Fibroblast of skin of left quadriceps (primary cell): ENCODE data around the gene GPR153.
"Not testable (repeated sequence)": the region's sequence is repeated elsewhere in the genome, so short reads cannot be mapped to it uniquely, and the experiment has no call there.

Source experiments
- DNase-seq, 2 experiments: peaks; one replicate each; pipeline ENCODE4 v3.0.0-alpha.2; 2013; ENCODE audit warnings: low read depth in 2 of 2

The GPR153 gene

GRCh38 chr1:6260961-6261614 lies at the start of gene GPR153:
GPR153 (minus strand) TSS chr1:6261098; CDS start chr1:6254905, 6,193 bp downstream.
- no peak for DNase-seq

DNA sequence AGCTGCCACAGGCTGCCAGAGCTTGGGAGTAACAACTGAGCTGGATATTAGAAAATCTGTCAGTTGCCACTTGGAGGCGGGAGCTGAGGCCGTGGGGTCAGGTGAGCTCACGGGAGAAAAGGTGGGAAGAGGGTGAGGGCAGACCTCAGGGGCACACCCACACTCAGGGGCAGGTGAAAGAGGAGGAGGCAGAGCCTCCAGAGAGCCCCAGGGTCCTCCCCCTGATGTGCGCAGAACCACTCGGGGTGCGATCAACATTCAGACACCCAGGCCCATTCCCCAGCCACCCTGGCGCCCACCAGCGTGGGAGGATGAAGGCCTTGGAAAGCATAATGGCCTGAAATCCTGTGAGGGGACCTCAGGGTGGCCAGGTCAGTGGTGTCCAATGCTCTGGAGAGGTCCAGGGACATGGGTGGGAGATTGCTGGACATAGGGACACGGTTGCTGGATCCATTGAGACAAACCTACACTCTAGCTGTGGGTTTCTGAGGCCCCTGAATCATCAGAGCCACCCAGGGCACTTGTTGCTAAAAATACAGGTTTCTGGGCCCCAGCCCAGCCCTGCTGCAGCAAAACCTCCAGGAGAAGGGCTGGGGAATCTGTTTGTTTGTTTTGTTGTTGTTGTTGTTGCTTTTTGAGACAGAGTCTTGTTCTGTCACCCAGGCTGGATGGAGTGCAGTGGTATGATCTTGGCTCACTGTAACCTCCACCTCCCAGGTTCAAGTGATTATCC lies 49.4 kb upstream of the GPR153 start:
- DNase-seq, result no peak

DNA sequence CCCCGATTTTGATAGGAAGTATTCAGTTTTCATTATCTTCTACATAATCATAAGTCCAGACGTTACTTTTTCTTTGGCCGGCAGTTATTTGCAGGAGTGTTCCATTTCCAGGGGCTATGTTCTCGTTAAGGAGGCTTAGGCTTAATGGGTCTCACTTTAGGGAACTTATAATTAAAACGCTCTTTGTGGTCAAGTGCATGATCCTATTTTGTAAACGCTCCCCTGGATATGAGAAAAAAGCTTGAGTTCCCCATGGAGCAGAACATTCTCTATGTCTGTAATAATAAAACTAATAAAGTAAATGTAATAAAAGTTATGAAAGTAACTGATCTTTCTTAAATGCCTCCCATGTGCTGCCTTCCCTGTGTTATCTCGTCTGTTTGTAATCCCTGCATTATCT lies 48.7 kb upstream of the GPR153 start:
- DNase-seq, result no peak

DNA sequence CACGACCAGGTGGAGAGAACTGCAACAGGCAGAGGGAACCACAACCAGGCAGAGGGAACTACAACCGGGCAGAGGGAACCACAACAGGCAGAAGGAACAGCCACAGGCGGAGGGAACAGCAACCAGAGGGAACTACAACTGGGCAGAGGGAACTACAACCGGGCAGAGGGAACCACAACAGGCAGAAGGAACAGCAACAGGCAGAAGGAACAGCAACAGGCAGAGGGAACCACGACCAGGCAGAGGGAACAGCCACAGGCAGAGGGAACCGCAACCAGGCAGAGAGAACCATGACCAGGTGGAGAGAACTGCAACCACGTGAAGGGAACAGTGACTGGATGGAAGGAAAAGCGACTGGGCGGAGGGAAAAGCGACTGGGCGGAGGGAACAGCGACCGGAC lies 47.6 kb upstream of the GPR153 start:
- DNase-seq, result no peak

GRCh38 chr1:6307682-6308081 lies 46.8 kb upstream of the GPR153 start:
- not testable (repeated sequence) for DNase-seq

DNA sequence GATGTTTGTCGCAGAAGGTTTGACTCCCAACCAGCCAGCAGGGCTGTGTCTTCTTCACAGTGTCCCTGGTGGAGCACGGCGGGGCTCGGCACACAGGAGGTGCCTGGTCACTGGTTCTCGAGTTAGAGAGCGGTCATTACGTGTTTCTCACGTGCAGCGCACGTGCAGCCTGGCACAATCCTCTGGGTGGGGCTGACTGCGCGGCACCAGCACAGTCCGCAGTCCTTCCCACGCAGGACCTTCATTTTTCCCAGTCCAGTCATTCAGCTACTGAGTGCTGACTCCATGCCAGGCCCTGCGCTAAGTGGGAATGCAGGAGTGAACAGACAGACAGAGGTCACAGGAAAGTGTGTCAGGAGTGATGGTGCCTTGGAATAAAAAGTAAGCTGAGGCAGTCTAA lies 46.2 kb upstream of the GPR153 start:
- DNase-seq, result no peak

DNA sequence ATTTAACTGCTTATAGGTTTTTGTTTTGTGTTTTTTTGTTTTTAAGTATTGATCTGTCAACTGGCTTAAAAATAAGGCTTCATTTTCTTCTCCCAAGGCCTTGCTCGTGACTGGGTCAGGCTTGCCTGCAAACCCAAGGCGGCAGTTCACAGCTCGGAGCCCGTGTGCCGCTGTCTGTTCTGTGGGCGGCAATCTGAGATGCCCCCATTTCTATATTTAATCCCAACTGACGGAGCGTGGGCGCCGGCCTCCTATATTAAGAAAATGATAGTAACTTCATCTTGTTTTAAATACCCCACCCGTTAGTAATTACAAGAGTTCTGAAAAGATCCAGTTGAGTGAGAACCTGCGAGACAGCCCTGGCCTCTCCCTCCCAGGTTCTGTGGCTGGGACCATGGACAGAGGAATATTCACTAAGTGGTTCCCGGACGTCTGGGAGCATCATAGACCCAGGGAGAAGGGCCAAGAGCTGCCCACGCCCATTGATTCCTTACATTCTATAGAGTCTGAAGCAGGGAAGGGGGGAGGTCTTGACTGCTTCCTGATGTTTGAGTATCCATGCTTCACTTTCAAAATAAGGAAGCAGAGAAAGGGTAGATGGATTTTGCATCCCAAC lies 42.6 kb upstream of the GPR153 start:
- DNase-seq, result no peak

DNA sequence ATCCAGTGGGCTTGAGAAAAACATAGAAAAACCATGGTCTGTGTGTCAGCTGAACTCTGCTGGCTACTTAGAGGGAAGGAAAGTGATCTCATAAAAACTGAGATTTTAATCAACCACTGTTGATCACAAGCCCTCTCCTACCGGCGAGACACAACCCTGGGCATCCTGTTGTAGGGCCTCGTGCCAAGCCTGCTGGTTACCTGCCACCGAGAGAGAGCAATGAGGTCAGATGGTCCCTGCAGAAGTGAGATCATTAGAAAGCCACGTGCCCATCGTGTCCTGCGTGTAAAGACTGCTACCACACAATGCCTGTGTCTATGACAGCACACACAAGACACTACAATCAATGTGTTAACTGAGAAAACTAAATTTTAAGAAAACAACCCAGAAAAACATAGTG lies 41.7 kb upstream of the GPR153 start:
- DNase-seq, result no peak

GRCh38 chr1:6301526-6301925 lies 40.6 kb upstream of the GPR153 start:
- DNase-seq, result no peak

DNA sequence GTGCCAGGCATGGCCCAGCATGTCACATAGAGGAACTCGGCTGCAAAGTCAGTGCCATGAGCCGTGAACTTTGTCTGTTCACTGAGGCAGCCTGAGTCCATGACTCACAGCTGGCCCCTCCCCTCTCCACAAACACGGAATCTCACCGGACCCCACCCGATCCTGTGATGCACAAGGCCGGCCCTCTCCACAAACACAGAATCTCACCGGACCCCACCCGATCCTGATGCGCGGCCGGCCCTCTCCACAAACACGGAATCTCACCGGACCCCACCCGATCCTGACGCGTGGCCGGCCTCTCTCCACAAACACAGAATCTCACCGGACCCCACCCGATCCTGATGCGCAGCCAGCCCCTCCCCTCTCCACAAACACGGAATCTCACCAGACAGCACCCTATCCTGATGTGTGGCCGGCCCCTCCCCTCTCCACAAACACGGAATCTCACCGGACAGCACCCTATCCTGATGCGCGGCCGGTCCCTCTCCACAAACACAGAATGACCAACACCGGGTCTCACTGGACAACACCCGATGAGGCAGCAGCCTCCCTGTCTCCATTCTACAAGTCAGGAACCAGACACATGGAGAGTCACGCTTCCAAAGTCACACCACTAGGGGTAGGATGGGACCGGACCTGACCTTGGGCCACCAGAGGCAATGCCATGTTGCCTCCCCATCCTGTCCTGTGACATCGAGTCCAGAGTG lies 39.6 kb upstream of the GPR153 start:
- no peak for DNase-seq

GRCh38 chr1:6299557-6300165 lies 38.8 kb upstream of the GPR153 start:
- no peak for DNase-seq

DNA sequence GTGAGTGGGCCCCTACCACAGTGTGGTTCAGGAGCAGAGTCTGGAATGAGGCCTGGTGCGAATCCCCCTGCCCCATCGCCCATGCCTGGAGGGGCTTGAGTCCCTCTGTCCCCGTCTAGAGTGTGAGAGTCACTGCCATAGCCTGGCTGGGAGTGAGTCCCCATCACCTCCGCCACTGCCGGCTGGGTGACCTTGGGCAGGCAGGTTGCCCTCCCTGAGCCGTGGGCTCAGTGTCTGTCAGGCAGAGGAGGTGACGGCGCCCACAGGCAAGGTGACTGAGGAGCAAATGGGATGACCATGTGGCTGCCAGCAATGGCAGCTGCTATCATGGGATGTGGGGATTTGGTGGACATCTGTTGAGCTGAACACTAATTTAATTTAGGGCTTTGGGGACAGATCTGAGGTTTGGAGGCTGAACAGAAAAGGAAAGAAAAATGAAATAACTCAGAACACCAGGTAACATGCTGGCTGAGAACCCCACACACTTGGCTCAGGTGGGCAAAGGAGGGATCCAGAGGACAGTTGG lies 38.1 kb upstream of the GPR153 start:
- no peak for DNase-seq

- DNase-seq, result no peak
Measured at GRCh38 chr1:6298530-6298929, 37.6 kb upstream of the GPR153 start.

- DNase-seq, result no peak
Measured at GRCh38 chr1:6295910-6296309, 35.0 kb upstream of the GPR153 start.

DNA sequence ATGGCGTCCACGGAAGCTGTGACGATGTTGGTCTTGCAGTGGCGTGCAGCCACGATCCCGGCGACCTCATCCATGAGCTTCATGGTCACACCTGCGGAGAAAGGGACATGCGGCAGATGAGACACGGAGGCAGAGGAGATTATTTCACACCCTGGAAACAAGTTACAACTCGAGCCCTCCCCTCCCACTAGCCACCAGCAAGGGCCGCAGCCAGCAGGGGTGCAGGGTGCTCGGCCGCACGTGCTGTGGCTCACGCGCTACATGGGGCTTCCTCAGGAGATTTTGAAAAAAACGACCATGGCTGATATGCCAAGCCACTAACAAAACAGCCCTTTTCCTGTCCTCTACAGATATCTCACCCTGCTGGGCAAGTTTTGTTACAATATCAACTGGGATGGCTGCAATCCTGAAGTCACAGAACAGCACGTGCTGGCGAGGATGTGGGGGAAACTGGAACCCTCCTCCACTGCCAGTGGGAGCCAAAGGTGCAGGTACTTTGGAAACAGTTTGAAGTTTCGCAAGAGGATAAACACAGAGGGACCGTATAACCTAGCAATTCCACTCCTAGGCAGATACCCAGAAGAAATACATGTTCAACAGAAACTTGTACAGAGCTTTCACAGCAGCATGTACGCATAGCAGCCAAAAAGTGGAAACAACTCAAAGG lies 34.1 kb upstream of the GPR153 start:
- DNase-seq, result no peak

DNA sequence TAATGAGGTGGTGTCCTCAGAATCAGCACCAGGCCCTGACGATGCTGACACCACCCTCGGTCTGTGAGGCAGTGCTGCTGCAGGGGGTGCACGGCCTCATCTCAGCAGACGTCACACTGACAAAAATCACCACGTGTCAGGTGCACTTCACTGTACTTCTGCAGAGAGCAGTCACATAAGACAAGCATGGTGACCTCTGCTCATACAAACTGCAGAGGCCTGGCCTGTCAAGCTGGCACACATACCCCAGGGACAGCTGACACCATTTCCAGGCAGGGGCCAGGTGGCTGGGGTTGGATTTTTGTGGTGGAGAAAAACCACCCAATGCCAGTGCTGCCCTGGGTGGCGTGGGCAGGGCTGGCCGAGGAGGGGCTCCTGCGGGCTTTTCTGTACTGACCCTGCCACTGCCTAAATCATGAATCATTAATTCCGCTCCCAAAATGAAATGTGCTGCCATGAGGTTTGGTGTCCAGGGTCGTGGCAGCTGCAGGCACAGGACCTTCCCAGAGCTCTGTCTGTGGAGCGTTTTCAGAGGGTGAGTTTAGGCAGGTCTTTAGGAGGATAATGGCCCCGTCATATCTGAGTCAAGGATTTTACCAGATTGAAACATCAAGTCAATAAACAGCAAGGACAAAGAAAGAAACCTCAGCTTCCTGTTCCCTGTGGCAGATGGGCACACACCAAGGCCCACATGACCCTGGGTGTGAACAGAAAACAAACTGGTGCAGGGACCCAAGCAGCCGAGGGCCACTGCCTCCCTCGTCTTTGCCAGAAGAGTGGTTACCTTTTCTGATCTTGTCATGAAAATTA lies 33.4 kb upstream of the GPR153 start:
- no peak for DNase-seq

DNA sequence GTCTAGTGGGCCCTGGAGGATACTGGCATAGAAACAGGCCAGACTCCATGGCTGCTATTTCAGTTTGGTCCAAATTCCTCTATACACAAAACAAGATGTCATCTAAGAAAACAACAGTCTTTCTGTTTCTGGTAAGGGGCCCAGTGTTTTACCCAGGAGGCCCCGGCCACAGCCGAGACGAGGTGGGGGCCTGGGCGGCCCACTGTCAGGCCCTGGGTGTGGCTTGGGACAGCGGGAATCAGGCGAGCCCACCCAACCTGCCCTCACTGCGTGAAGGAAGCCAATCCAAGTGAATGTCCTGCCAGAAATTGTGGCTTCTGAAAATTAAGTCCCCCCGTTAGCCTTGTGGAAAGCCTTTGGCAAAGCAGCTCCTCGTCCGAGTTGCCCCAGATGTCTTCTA lies 31.2 kb upstream of the GPR153 start:
- DNase-seq, result no peak

GRCh38 chr1:6288665-6289064 lies 27.8 kb upstream of the GPR153 start:
- no peak for DNase-seq

DNA sequence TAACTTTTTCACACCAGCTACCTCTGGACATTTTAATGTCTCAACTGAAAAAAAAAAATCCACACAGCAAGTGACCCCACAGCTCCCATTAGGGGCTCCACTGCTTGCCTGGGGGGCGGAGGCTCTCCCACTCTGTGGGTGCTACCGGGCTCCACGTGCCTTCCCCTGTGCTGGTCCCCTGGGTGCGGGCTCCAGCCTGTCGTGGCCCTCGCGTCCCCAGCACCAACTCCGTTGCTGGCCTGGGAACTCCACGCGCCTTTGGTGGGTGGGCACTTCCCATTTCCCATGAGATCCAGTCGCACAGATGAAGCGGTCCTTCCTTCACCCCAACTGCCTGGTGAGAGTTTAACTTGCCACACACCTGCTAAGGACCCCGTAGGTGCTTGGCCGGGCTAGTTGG lies 27.1 kb upstream of the GPR153 start:
- no peak for DNase-seq

GRCh38 chr1:6287431-6287886 lies 26.6 kb upstream of the GPR153 start:
- no peak for DNase-seq
